GM12878 (cell line): ENCODE results near the gene DNHD1. TPM values are rescaled to one million over a fixed set of nuclear protein-coding genes. Genes with fewer than 3 reads are reported as not detected.

Experiments
- ATAC-seq: fragments of 200-7000 bp; cut with Tn5 transposase; 3 replicates; pipeline ENCODE4 v1.9.1; 2020; ENCODE audit warnings: mild to moderate bottlenecking, moderate library complexity
- BruUV-seq: library from RNA; stranded (reverse); fragments of 400-500 nt; replicated peaks from 2 replicates; lab custom pipeline; 2021; lab: Mats Ljungman, UMichigan
- CTCF ChIA-PET: fragments of 300-600 bp; sonication (Branson Sonifier 250); formaldehyde crosslinking; extraction: SDS; loops from one replicate; lab custom pipeline; 2021; ENCODE audit warnings: inconsistent platforms; lab: Yijun Ruan, JAX
- POLR2A ChIA-PET: fragments of 350-600 bp; formaldehyde crosslinking; extraction: SDS; loops from one replicate; lab custom pipeline; 2021; ENCODE audit warnings: inconsistent platforms; lab: Charles Lee
- RAD21 ChIA-PET: fragments of 300-600 bp; sonication (Branson Sonifier 250); formaldehyde crosslinking; loops from one replicate; lab custom pipeline; 2023; ENCODE audit warnings: antibody characterized with exemption; ENCODE audit not compliant: unreplicated experiment; lab: Charles Lee
- SMC1A ChIA-PET: fragments of 300-600 bp; sonication (Branson Sonifier 250); formaldehyde crosslinking; loops from one replicate; lab custom pipeline; 2023; ENCODE audit not compliant: unreplicated experiment, uncharacterized antibody; lab: Charles Lee
- DNase-seq: peaks from one replicate; pipeline ENCODE4 v3.0.0-alpha.2; 2011; ENCODE audit warnings: low read depth, low spot score
- FAIRE-seq: peaks from 3 replicates; lab custom pipeline; 2011; peaks lifted over from hg19 to GRCh38; lab: Jason Lieb, UNC
- H2AFZ ChIP-seq: 2 replicates; pipeline ENCODE4 v1.6.0; 2011; ENCODE audit warnings: low read depth, low read length, control low read depth; ENCODE audit not compliant: control insufficient read depth
- H3K27ac ChIP-seq: 2 replicates; pipeline ENCODE4 v1.5.1; 2011; ENCODE audit warnings: control low read depth; ENCODE audit not compliant: control insufficient read depth, insufficient read depth
- H3K27me3 ChIP-seq, 2 experiments: replicated peaks in 1 of 2; 2 replicates each; pipeline versions ENCODE4 v1.6.0 to v1.6.1; 2011; ENCODE audit warnings: low read length in 1 of 2; ENCODE audit not compliant: control insufficient read depth in 2 of 2, insufficient read depth in 2 of 2
- H3K36me3 ChIP-seq, 2 experiments: 2 replicates each; pipeline ENCODE4 v1.5.1; 2011; ENCODE audit warnings: low read length in 1 of 2; ENCODE audit not compliant: control insufficient read depth in 2 of 2, insufficient read depth in 2 of 2
- H3K4me1 ChIP-seq: 2 replicates; pipeline ENCODE4 v1.6.1; 2011; ENCODE audit warnings: mild to moderate bottlenecking, low read length, moderate library complexity, mixed read lengths; ENCODE audit not compliant: control insufficient read depth, insufficient read depth
- H3K4me2 ChIP-seq: 2 replicates; pipeline ENCODE4 v1.6.0; 2011; ENCODE audit warnings: control low read depth; ENCODE audit not compliant: control insufficient read depth, insufficient read depth
- H3K4me3 ChIP-seq: fragments of 200-600 bp; sonication (generic); 2 replicates; pipeline ENCODE4 v1.5.1; 2016
- H3K79me2 ChIP-seq: 2 replicates; pipeline ENCODE4 v1.6.0; 2011; ENCODE audit warnings: low read length; ENCODE audit not compliant: control insufficient read depth, insufficient read depth
- H3K9ac ChIP-seq: 2 replicates; pipeline ENCODE4 v1.8.0; 2011; ENCODE audit warnings: low read length, control low read depth, mixed read lengths; ENCODE audit not compliant: control insufficient read depth, insufficient read depth
- H3K9me3 ChIP-seq: replicated peaks from 3 replicates; pipeline ENCODE4 v1.5.1; 2011; ENCODE audit warnings: mild to moderate bottlenecking, low read length; ENCODE audit not compliant: control insufficient read depth, insufficient read depth
- H4K20me1 ChIP-seq: 2 replicates; pipeline ENCODE4 v1.6.0; 2011; ENCODE audit not compliant: control insufficient read depth, insufficient read depth
- EP300 ChIP-seq, 2 experiments: fragments of 150-350 bp in 1 of 2; IDR thresholded peaks; 2 replicates each; pipeline ENCODE4 v1.6.1; 2011 to 2012; ENCODE audit warnings: low read depth in 2 of 2, low read length in 2 of 2, borderline replicate concordance in 1 of 2, improper control_type of control experiment in 1 of 2, inconsistent platforms in 1 of 2; ENCODE audit not compliant: control insufficient read depth in 1 of 2
- ETV6 ChIP-seq, 2 experiments: fragments of 450-650 bp in 1 of 2; IDR thresholded peaks in 1 of 2; conservative IDR thresholded peaks in 1 of 2; 2 replicates each; pipeline ENCODE4 v1.6.1; 2014; ENCODE audit warnings: antibody characterized with exemption in 1 of 2, borderline replicate concordance in 1 of 2, low read depth in 1 of 2, mild to moderate bottlenecking in 1 of 2, moderate library complexity in 1 of 2
- FOXK2 ChIP-seq: fragments of 450-650 bp; IDR thresholded peaks from 2 replicates; pipeline ENCODE4 v1.6.1; 2017; ENCODE audit warnings: mild to moderate bottlenecking, moderate library complexity
- JUND ChIP-seq: IDR thresholded peaks from 2 replicates; pipeline ENCODE4 v1.6.1; 2012; ENCODE audit warnings: low read depth, mild to moderate bottlenecking, low read length, improper control_type of control experiment, moderate library complexity
- PAX8 ChIP-seq: fragments of 450-650 bp; IDR thresholded peaks from 2 replicates; pipeline ENCODE4 v1.6.1; 2017; ENCODE audit warnings: mild to moderate bottlenecking, moderate library complexity
- RCOR1 ChIP-seq: conservative IDR thresholded peaks from 2 replicates; pipeline ENCODE4 v1.6.1; 2012; ENCODE audit warnings: low read depth, low read length, improper control_type of control experiment
- SIN3A ChIP-seq: IDR thresholded peaks from 2 replicates; pipeline ENCODE4 v1.6.1; 2012; ENCODE audit warnings: low read depth, low read length, improper control_type of control experiment
- TARDBP ChIP-seq: IDR thresholded peaks from 2 replicates; pipeline ENCODE4 v1.6.1; 2016; ENCODE audit warnings: borderline replicate concordance
- ZNF217 ChIP-seq: fragments of 450-650 bp; IDR thresholded peaks from 2 replicates; pipeline ENCODE4 v1.6.1; 2017; ENCODE audit warnings: antibody characterized with exemption, mild to moderate bottlenecking
- ZNF622 ChIP-seq: fragments of 450-650 bp; IDR thresholded peaks from 2 replicates; pipeline ENCODE4 v1.6.1; 2017; ENCODE audit warnings: mild to moderate bottlenecking, inconsistent platforms
- WGBS: methylation state at CpG from one replicate; pipeline ENCODE4 v1.1.6; 2016; ENCODE audit warnings: low lambda C conversion rate; ENCODE audit not compliant: insufficient replicate concordance, insufficient coverage; ENCODE audit errors: missing lambda C conversion rate; 5-methylcytosine and 5-hydroxymethylcytosine counted together
- in situ Hi-C: fragments of 300-500 bp; cut with MboI; formaldehyde crosslinking; loops from 9 replicates; pipeline ENCODE4 v1.14.3; 2018; ENCODE audit warnings: mixed read lengths
- intact Hi-C: fragments of 100-400 bp; cut with micrococcal nuclease; formaldehyde crosslinking; loops from one replicate; pipeline ENCODE4 v1.14.2; 2022; ENCODE audit not compliant: unreplicated experiment
- polyA plus RNA-seq, 11 experiments: library from polyadenylated mRNA; depleted of rRNA in 4 of 11; unstranded in 6 of 11; stranded (reverse) in 5 of 11; fragments of >200 nt; fragmentation: Nextera tagmentation in 4 of 11; fragmentation: Illumina TruSeq in 1 of 11; extraction: Ambion mirVana in 4 of 11; extraction: Trizol in 1 of 11; gene quantifications; 1 replicate in 1 of 11; 2 replicates in 10 of 11; pipeline versions ENCODE4 v1.2.1 to v1.2.3, GENCODE V29; 2011 to 2016; ENCODE audit warnings: inconsistent platforms in 2 of 11, missing spikeins in 2 of 11, low read depth in 1 of 11
- total RNA-seq, 4 experiments: library from RNA; depleted of rRNA in 3 of 4; stranded (reverse); fragments of >200 nt in 3 of 4; fragmentation: Illumina TruSeq in 1 of 4; extraction: Trizol in 1 of 4; gene quantifications; 2 replicates each; pipeline versions ENCODE4 v1.2.1 to v1.2.3, GENCODE V29; 2013 to 2021
- TF ChIP-seq, protein P1 (sequence below): fragments of 450-650 bp; IDR thresholded peaks from 2 replicates; pipeline ENCODE4 v1.6.1; 2017; ENCODE audit warnings: antibody characterized with exemption, mild to moderate bottlenecking, moderate library complexity
- TF ChIP-seq, protein P2 (sequence below): fragments of 450-650 bp; IDR thresholded peaks from 2 replicates; pipeline ENCODE4 v1.6.1; 2017; ENCODE audit warnings: mild to moderate bottlenecking, low read depth, inconsistent platforms; ENCODE audit not compliant: poor library complexity, severe bottlenecking
- TF ChIP-seq, protein P3 (sequence below): fragments of 450-650 bp; IDR thresholded peaks from 2 replicates; pipeline ENCODE4 v1.6.1; 2018; ENCODE audit warnings: mild to moderate bottlenecking, low read depth, moderate library complexity; ENCODE audit not compliant: partially characterized antibody

Gene DNHD1
- total and polyA plus RNA-seq, 10 of the 15 experiments (the other 5 are each of a cell fraction or from before 2014, with no cell fraction given), result 0.99 to 16.9 (median 8.6) TPM

DNA sequence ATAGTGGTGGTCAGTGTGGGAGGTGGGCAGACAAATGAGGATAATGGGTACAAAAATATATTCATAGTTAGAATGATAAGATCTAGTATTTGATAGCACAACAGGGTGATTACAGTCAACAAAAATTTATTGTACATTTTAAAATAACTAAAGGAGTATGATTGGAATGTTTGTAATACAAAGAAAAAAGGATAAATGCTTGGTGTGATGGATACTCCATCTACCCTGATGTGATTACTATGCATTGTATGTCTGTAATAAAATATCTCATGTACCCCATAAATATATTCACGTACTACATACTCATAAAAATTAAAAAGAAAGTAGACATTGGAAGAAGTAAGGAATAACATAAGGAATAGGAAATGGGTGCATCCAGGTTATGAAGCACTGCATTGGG is 90.9 kb downstream of the DNHD1 start:
- no peak overlapping the region for H3K9ac ChIP-seq

More for the DNA sequence above, 90.9 kb downstream of the DNHD1 start:
- WGBS, result 89% methylated on average over 1 of the region's 1 CpG
- H4K20me1 ChIP-seq, result no peaks in the 10 kb centered on the region
- ChIA-PET RAD21 (no interaction called here), POLR2A (no interaction called here), CTCF (no interaction called here), SMC1A (interaction anchor here (1.7 kb wide), 1 partner anchor 9 kb away, joined by 6 read pairs; no protein-coding TSS in a partner anchor)
- no peak overlapping the region for H3K27ac ChIP-seq
- no peaks in the 10 kb centered on the region for H3K9me3 ChIP-seq
- TF ChIP-seq FOXK2, result no peak
- TF ChIP-seq PAX8, result no peak
- TF ChIP-seq ETV6 (conservative IDR thresholded peaks at IDR 0.05 in 1 of 2, IDR thresholded peaks at IDR 0.05 in 1 of 2; ENCODE audit: borderline replicate concordance in 1 of 2, low read depth in 1 of 2), result no peak
- TF ChIP-seq ZNF217, result no peak
- TF ChIP-seq, protein P1, sequence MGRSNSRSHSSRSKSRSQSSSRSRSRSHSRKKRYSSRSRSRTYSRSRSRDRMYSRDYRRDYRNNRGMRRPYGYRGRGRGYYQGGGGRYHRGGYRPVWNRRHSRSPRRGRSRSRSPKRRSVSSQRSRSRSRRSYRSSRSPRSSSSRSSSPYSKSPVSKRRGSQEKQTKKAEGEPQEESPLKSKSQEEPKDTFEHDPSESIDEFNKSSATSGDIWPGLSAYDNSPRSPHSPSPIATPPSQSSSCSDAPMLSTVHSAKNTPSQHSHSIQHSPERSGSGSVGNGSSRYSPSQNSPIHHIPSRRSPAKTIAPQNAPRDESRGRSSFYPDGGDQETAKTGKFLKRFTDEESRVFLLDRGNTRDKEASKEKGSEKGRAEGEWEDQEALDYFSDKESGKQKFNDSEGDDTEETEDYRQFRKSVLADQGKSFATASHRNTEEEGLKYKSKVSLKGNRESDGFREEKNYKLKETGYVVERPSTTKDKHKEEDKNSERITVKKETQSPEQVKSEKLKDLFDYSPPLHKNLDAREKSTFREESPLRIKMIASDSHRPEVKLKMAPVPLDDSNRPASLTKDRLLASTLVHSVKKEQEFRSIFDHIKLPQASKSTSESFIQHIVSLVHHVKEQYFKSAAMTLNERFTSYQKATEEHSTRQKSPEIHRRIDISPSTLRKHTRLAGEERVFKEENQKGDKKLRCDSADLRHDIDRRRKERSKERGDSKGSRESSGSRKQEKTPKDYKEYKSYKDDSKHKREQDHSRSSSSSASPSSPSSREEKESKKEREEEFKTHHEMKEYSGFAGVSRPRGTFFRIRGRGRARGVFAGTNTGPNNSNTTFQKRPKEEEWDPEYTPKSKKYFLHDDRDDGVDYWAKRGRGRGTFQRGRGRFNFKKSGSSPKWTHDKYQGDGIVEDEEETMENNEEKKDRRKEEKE, result no peak
- TF ChIP-seq, protein P2, sequence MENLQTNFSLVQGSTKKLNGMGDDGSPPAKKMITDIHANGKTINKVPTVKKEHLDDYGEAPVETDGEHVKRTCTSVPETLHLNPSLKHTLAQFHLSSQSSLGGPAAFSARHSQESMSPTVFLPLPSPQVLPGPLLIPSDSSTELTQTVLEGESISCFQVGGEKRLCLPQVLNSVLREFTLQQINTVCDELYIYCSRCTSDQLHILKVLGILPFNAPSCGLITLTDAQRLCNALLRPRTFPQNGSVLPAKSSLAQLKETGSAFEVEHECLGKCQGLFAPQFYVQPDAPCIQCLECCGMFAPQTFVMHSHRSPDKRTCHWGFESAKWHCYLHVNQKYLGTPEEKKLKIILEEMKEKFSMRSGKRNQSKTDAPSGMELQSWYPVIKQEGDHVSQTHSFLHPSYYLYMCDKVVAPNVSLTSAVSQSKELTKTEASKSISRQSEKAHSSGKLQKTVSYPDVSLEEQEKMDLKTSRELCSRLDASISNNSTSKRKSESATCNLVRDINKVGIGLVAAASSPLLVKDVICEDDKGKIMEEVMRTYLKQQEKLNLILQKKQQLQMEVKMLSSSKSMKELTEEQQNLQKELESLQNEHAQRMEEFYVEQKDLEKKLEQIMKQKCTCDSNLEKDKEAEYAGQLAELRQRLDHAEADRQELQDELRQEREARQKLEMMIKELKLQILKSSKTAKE, result no peak
- no peak for TF ChIP-seq TARDBP
- TF ChIP-seq RCOR1, result no peak
- TF ChIP-seq EP300 (IDR thresholded peaks at IDR 0.05; ENCODE audit: borderline replicate concordance in 1 of 2, control insufficient read depth in 1 of 2, low read depth in 2 of 2, low read length in 2 of 2), result no peak
- no peak for TF ChIP-seq SIN3A
- TF ChIP-seq, protein P3, sequence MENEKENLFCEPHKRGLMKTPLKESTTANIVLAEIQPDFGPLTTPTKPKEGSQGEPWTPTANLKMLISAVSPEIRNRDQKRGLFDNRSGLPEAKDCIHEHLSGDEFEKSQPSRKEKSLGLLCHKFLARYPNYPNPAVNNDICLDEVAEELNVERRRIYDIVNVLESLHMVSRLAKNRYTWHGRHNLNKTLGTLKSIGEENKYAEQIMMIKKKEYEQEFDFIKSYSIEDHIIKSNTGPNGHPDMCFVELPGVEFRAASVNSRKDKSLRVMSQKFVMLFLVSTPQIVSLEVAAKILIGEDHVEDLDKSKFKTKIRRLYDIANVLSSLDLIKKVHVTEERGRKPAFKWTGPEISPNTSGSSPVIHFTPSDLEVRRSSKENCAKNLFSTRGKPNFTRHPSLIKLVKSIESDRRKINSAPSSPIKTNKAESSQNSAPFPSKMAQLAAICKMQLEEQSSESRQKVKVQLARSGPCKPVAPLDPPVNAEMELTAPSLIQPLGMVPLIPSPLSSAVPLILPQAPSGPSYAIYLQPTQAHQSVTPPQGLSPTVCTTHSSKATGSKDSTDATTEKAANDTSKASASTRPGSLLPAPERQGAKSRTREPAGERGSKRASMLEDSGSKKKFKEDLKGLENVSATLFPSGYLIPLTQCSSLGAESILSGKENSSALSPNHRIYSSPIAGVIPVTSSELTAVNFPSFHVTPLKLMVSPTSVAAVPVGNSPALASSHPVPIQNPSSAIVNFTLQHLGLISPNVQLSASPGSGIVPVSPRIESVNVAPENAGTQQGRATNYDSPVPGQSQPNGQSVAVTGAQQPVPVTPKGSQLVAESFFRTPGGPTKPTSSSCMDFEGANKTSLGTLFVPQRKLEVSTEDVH, result no peak
- TF ChIP-seq ZNF622, result no peak
- TF ChIP-seq JUND, result no peak
- H3K4me2 ChIP-seq, result no peak overlapping the region
- peaks cover 0 to 5% of the 10 kb centered on the region in 2 experiments; a peak in 2 of 4 replicates for H3K36me3 ChIP-seq
- H3K27me3 ChIP-seq, result no peaks in the 10 kb centered on the region
- DNase-seq (no peak), ATAC-seq (no peak), FAIRE-seq (no peak)
- intact Hi-C loops (no loop called here), in situ Hi-C loops (no loop called here)
- BruUV-seq, result no TSS peak
- H3K79me2 ChIP-seq, result no peaks in the 10 kb centered on the region
- no peak overlapping the region for H3K4me3 ChIP-seq
- H2AFZ ChIP-seq, result no peak overlapping the region
- no peaks in the 10 kb centered on the region for H3K4me1 ChIP-seq
